KOPT-K1 (cell line): Measurements from ENCODE around the gene CTNNA1.
"Not testable (repeated sequence)": the region's sequence is repeated elsewhere in the genome, so short reads cannot be mapped to it uniquely, and the experiment has no call there.

ENCODE experiments used
- H3K27ac ChIP-seq: fragments of 200-600 bp; sonication (generic); 2 replicates; pipeline ENCODE4 v1.5.1; 2016; ENCODE audit warnings: antibody characterized with exemption, mild to moderate bottlenecking, low read depth, low read length; ENCODE audit not compliant: poor library complexity, severe bottlenecking
- H3K36me3 ChIP-seq: fragments of 200-600 bp; sonication (generic); 2 replicates; pipeline ENCODE4 v1.5.1; 2017; ENCODE audit warnings: antibody characterized with exemption, mild to moderate bottlenecking, low read length, moderate library complexity; ENCODE audit not compliant: insufficient read depth
- H3K9me3 ChIP-seq: fragments of 200-600 bp; sonication (generic); 2 replicates; pipeline ENCODE4 v1.5.1; 2017; ENCODE audit warnings: antibody characterized with exemption, low read length, mild to moderate bottlenecking; ENCODE audit not compliant: insufficient read depth, poor library complexity, severe bottlenecking

Gene CTNNA1

DNA sequence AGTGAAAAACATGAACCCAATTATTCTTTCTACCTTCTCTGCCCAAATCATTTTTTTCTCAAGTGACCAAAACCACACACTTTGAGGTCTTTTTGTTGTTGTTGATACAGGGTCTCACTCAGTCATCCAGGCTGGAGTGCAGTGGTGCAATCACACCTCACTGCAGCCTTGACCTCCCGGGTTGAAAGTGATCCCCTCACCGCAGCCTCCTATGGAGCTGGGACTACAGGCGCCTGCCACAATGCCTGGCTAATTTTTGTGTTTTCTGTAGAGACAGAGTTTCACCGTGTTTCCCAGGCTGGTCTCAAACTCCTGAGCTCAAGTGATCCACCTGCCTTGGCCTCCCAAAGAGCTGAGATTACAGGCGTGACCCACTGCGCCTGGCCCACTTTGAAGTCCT is 8.4 kb downstream of the CTNNA1 start:
- not testable (repeated sequence) for H3K36me3 ChIP-seq, H3K27ac ChIP-seq
- peaks cover 17% of the 10 kb centered on the region for H3K9me3 ChIP-seq

DNA sequence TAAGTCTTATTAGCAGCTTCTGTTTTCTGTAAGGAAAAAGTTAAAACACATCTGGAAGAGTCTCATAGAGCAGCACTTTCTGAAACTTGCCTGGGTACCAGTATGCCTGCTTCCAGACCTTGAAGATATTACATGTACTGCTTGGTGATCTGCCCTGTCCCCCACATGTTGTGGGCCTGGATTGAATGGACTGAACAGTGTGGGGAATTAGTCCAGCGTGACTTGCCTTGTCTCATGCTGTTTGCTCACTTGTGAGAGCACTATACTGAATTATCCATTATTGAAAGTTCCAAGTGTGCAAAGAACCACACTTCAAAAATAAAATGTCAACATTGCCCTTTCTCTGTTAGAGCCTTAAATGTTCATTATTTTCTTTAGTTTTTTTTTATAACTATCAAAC is 8.9 kb downstream of the CTNNA1 start:
- Histone ChIP-seq H3K36me3 (no peaks in the 10 kb centered on the region), H3K27ac (no peak overlapping the region), H3K9me3 (peaks cover 17% of the 10 kb centered on the region)

DNA sequence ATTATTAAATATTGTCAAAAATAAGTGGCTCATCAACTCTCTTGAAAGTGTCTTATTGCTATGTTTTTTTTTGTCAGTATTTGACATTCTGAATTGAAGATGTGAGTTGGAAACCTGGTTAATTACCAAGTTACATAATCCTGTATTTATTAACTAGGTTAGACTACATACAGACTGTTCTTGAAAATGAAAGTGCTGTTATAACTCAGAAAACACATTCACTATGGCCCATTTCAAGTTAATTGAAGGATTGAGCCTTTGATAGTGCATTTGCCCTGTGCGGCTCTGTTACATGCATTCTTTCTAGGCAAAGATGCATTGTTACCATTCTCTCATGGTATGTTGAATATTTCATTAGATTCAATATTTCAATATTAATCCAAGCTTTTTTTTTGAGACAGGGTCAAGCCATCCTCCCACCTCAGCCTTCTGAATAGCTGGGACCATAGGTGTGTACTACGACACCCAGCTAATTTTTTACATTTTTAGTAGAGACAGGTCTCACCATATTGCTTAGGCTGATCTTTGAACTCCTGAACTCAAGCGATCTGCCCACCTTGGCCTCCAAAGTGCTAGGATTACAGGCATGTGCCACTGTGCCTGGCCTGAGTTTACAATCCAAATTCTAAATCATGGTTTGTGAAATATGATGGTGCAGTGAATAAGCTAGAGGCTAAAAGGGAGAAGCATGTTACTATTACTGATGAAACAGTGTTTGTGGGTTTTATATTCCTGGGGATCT is 10.0 kb downstream of the CTNNA1 start:
- Histone ChIP-seq H3K27ac (no peak overlapping the region), H3K9me3 (peaks cover 15% of the 10 kb centered on the region), H3K36me3 (no peaks in the 10 kb centered on the region)

DNA sequence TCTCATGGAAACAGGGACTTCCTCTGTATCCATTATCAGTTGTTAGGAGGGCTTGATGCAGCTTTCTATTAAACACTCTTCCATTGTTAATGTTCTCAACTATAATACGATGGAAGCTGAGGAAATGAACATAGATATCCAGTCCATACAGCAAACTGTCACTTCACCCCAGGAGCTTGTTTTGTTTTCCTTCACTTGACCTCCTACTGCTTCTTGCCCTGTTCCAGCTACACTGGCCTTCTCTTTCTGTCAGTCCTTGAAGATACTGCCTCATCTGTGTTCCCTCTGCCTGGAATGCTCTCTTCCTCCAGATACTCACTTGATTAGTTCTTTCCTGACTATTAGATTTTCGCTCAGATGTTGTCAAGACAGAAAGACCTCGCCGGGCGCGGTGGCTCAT is 17.1 kb downstream of the CTNNA1 start:
- Histone ChIP-seq H3K9me3 (no peaks in the 10 kb centered on the region), H3K36me3 (no peaks in the 10 kb centered on the region), H3K27ac (no peak overlapping the region)

DNA sequence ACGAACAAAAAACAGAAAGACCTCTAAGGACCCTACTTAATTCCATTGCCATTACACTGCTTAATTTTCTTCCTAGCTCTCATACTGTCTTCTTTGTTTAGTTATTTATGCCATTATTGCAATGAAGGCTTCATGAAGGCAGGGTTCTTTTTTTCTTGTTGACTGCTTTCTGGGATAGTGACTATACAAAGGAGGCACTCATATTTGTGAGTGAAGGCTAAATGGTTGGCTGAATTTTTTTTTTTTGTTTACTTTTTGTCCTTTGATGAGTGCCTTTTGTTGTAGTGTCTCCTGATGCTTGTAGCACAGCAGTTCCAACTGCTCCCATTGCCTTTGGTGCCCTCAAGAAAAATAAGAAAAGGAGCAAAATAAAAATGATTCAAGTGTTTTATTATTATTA is 17.8 kb downstream of the CTNNA1 start:
- Histone ChIP-seq H3K36me3 (no peaks in the 10 kb centered on the region), H3K9me3 (no peaks in the 10 kb centered on the region), H3K27ac (no peak overlapping the region)

DNA sequence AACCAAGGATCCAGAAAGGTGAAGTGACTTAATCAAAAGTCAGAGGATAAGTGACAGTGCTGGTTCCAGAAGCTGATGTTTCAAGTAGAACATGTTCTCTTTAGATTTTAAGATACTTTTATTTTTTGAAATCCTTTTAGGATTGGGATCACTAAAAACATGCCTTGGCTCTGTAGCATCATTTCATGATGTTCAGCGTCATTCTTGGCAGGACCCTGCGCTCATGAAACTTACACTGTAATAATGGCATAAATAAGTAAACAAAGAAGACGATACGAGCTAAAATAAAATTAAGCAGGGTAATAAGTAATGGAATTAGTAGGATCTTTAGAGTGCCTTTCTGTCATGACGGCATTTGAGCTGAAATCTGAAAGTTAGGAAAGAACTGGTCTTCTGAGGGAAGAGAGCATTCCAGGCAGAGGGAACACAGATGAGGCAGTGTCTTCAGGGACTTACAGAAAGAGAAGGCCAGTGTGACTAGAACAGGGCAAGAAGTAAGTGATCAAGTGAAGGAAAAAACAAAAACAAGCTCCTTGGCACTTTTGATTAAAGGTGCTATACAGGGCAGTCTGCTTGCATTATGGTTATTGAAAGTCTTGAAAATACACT is 19.9 kb downstream of the CTNNA1 start:
- H3K27ac ChIP-seq: no peak overlapping the region
- H3K9me3 ChIP-seq: no peaks in the 10 kb centered on the region
- no peaks in the 10 kb centered on the region for H3K36me3 ChIP-seq

DNA sequence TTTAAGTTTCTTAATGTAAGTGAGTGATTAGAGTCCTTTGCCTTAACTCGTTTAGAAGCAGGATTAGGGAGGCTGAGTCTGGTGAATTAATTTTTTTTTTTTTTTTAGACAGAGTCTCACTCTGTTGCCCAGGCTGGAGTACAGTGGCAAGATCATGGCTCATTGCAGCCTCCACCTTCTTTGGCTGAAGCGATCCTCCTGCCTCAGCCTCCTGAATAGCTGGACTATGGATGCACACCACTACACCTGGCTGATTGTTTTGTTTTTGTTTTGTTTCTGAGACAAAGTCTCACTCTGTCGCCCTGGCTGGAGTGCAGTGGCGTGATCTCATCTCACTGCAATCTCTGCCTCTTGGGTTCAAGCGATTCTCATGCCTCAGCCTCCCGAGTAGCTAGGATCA is 20.4 kb downstream of the CTNNA1 start:
- not testable (repeated sequence) for H3K36me3 ChIP-seq, H3K27ac ChIP-seq, H3K9me3 ChIP-seq

DNA sequence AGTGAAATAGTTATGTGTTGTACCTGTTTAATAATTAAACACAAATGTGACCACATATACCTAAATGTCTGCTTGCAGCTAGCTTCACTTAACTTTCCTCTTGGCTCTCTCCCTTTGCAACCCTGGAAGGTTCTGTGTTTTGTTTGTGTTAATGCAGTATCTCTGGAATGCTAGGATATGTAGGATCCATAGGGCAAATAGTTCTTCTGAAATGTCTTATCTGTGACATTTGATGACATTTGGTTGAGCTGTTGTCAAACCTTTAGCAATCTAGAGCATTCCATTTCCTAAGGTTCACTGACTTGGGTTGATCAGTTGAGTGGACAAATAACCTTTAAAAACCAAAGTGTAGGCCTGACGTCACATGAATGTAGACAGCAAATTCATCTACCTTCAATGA is 21.8 kb downstream of the CTNNA1 start:
- Histone ChIP-seq H3K36me3 (no peaks in the 10 kb centered on the region), H3K27ac (no peak overlapping the region), H3K9me3 (no peaks in the 10 kb centered on the region)

DNA sequence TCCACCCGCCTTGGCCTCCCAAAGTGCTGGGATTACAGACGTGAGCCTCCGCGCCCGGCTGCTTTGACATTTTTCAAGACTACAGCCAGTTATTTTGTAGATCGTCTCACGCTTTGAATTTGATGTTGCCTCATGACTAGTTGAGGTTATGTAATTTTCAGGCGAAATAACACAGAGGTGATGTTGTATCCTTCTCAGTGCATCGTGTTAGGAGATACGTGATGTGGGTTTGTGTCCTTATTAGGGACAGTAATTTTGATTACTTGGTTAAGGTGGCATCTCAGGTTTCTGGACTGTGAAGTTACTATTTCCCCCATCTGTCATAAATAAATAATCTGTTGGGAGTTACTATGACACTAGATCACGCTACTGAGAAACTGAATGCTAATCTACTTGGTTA is 25.0 kb downstream of the CTNNA1 start:
- no peak overlapping the region for H3K27ac ChIP-seq
- H3K36me3 ChIP-seq: no peaks in the 10 kb centered on the region
- no peaks in the 10 kb centered on the region for H3K9me3 ChIP-seq

DNA sequence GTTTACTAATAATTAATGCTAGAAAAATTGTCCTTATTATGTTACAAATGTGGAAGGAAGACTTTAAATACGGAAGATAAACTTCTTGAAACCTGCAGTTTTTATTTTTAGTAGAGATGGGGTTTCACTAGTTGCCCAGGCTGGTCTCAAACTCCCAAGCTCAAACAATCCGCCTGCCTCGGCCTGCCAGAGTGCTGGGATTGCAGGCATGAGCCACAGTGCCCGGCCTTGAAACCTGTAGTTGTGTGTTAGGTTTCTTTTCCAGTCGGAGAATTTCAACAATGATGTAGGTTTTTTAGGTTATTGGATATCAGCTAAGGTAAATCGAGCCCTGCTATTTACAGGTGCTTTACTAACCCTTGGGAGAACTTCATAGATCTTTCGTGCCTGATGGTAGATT is 30.8 kb downstream of the CTNNA1 start:
- no peaks in the 10 kb centered on the region for H3K36me3 ChIP-seq
- H3K27ac ChIP-seq: no peak overlapping the region
- H3K9me3 ChIP-seq: no peaks in the 10 kb centered on the region

DNA sequence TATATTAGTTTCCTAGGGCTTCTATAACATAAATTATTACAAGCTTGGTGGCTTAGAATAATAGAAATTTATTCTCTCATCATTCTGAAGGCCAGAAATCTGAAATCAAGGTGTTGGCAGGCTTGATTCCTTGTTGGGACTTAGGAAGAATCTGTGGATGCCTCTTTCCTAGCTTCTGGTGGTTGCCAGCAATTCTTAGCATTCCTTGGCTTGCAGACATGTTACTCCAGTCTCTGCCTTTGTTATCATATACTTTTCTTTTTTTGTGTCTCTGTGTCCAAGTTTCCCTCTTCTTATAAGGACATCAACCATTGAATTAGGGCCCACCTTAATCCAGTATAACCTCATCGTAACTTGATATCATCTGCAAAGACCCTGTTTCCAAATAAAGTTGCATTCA is 31.4 kb downstream of the CTNNA1 start:
- Histone ChIP-seq H3K27ac (no peak overlapping the region), H3K9me3 (no peaks in the 10 kb centered on the region), H3K36me3 (no peaks in the 10 kb centered on the region)

DNA sequence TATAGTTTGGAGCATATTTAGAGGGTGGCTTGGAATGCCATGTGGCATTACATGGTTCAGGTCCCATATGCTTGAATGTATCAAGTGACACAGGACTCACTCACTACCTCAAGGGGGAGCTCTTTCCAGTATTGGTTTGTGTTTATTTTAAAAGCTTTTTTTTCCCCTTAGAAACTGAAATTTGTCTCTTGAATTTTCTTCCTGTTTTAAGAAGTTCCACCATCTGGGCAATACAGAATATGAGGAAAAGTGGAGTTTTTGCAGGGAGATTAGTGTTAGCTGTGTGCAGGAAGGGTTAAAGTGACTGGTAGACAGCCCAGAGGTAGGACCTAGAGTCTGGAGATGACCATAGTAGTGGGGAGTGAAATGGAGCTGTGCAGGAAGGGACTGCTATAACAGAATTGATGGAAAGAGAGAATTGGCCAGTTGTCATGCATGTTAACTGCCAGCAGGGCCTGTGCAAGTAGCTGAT is 36.6 kb downstream of the CTNNA1 start:
- Histone ChIP-seq H3K27ac (no peak overlapping the region), H3K36me3 (no peaks in the 10 kb centered on the region), H3K9me3 (no peaks in the 10 kb centered on the region)

DNA sequence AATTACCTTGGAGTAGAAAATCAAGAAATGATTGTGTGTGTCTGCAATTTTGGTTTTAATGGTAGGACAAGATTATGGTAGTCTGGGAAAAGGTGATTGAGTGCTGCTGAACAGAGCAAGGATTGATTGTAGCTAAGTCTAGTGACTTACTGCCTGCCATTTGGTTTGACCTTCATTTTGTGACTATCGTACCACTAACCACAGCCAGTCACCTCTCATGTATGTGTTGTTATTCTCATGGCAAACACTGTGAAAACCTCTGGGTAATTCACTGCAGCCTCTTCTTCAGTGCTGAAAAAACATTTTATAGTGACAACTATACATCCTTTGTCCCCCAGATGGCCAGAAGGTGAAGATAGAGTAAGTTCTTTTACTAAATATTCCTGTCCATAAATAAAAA is 37.5 kb downstream of the CTNNA1 start:
- no peaks in the 10 kb centered on the region for H3K9me3 ChIP-seq
- H3K36me3 ChIP-seq: no peaks in the 10 kb centered on the region
- H3K27ac ChIP-seq: no peak overlapping the region

DNA sequence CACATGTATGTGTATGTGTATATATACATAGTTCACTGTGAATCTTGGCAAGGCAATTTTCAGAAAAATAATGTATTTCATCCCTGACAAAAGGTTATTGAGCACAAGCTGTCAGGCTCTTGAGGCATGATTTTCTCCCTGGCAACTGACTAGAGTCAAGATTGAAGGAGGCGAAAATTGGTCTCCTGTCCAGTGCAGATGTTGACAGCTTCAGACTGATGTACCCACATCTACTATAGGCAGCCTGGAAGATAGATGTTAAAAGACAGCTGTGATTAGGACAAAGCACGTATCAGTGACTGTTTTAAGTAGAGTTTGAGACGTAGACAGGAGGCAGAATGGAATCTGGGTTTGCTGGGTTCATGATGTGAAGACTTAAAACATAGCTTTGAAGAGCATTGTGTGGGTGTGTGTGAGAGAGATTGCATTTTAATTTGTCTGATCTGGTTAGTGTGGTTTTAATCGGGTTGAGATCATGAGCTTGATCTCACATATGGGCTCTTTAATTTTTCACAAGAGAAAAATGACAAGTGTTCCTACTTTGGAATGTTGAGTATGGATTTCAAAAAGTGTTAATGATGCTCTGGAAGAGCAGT is 39.1 kb downstream of the CTNNA1 start:
- H3K9me3 ChIP-seq: no peaks in the 10 kb centered on the region
- no peaks in the 10 kb centered on the region for H3K36me3 ChIP-seq
- no peak overlapping the region for H3K27ac ChIP-seq

DNA sequence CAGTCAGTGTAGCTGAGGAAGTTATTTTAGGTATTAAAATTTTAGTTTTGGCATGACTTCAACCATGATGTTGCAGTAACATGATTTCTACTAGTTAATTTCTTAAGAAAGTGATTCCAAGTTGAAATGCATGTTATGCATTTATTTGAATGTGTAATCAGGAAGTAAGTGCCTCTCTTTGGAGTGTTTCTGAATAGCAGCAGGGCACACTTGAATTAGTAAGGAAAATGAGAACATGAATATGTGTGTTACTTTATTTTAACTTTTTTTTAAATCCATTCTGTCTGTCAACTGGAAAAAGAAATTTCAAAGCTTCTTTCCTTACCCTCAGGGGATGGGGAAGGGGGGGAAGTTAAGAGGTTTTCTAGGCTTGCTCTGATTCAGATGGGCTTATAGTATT is 40.4 kb downstream of the CTNNA1 start:
- Histone ChIP-seq H3K36me3 (no peaks in the 10 kb centered on the region), H3K27ac (no peak overlapping the region), H3K9me3 (no peaks in the 10 kb centered on the region)

DNA sequence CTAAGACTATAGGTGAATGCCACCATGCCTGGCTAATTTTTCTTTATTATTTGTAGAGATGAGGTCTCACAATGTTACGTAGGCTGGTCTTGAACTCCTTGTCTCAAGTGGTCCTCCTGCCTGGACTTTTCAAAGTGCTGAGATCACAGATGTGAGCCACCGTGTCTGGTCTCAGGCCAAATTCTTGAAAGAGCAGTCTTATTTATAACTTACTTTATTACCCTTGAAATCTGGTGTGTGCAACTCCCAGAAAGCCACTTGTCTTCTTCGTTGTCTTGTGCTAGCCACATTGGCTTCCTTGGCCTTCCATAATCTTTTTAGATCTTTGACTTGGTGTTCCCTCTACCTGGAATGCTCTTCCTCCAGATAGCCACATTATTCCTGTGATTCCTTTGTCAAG is 50.1 kb downstream of the CTNNA1 start:
- Histone ChIP-seq H3K27ac (no peak overlapping the region), H3K9me3 (no peaks in the 10 kb centered on the region), H3K36me3 (no peaks in the 10 kb centered on the region)
